Epithelial cell of proximal tubule (primary cell): ENCODE data around the gene C17orf67. TPM values are rescaled to one million over a fixed set of nuclear protein-coding genes. Genes with fewer than 3 reads are reported as not detected.

Experiments
- DNase-seq: peaks from one replicate; pipeline ENCODE4 v3.0.0-alpha.2; 2011; ENCODE audit warnings: low read depth
- H3K4me3 ChIP-seq: 2 replicates; pipeline ENCODE4 v1.5.1; 2011; ENCODE audit warnings: low read depth, mild to moderate bottlenecking, low read length
- CTCF ChIP-seq: conservative IDR thresholded peaks from 2 replicates; pipeline ENCODE4 v1.5.1; 2012; ENCODE audit warnings: low read depth, mild to moderate bottlenecking, low read length
- total RNA-seq: library from RNA; depleted of rRNA; stranded (reverse); fragments of >200 nt; gene quantifications from 2 replicates; pipeline ENCODE4 v1.2.3, GENCODE V29; 2015

Gene C17orf67
- total RNA-seq, 1 donor from 2014 or later: 0.17 TPM

GRCh38 chr17:56779898-56780777 is 53.6 kb downstream of the C17orf67 start:
- peak; percentile 87 for TF ChIP-seq CTCF
- H3K4me3 ChIP-seq: peak overlapping the region; percentile 42
- no peak for DNase-seq

- no peak for DNase-seq
- no peak overlapping the region for H3K4me3 ChIP-seq
- TF ChIP-seq CTCF: no peak
These were observed 54.4 kb downstream of the C17orf67 start for GRCh38 chr17:56779322-56779721.

- no peak for TF ChIP-seq CTCF
- no peak for DNase-seq
- no peak overlapping the region for H3K4me3 ChIP-seq
These were observed 54.8 kb downstream of the C17orf67 start for GRCh38 chr17:56778898-56779297.

GRCh38 chr17:56777859-56778258 is 55.9 kb downstream of the C17orf67 start:
- no peak for DNase-seq
- no peak for TF ChIP-seq CTCF
- H3K4me3 ChIP-seq: no peak overlapping the region

- no peak for TF ChIP-seq CTCF
- no peak for DNase-seq
- H3K4me3 ChIP-seq: no peak overlapping the region
These were observed 59.1 kb downstream of the C17orf67 start for GRCh38 chr17:56774650-56775049.

- DNase-seq: no peak
- TF ChIP-seq CTCF: no peak
- H3K4me3 ChIP-seq: no peak overlapping the region
These were observed 60.6 kb downstream of the C17orf67 start for GRCh38 chr17:56773124-56773523.

- no peak for TF ChIP-seq CTCF
- DNase-seq: no peak
- H3K4me3 ChIP-seq: no peak overlapping the region
These were observed 61.3 kb downstream of the C17orf67 start for GRCh38 chr17:56772442-56772841.
